Activated naive CD4-positive, alpha-beta T cell treated with anti-CD3 and anti-CD28 coated beads for 36 hours (primary cell): ENCODE data around the gene SRR. TPM values are rescaled to one million over a fixed set of nuclear protein-coding genes. Genes with fewer than 3 reads are reported as not detected.
A peak's percentile ranks its signal among the peaks of the same experiment; 100 is the strongest.

Source experiments
- CTCF ChIA-PET: fragments of 350-600 bp; sonication (Branson Sonifier 250); formaldehyde crosslinking; loops from one replicate; lab custom pipeline; 2021; ENCODE audit warnings: antibody characterized with exemption; lab: Charles Lee
- DNase-seq: peaks from one replicate; pipeline ENCODE4 v3.0.0-alpha.2; 2020
- H3K27ac Mint-ChIP-seq: one replicate; pipeline ENCODE4 v1.8.0; 2021; ENCODE audit warnings: mild to moderate bottlenecking, mixed read lengths
- H3K27me3 Mint-ChIP-seq: one replicate; pipeline ENCODE4 v1.8.0; 2021; ENCODE audit warnings: low read depth, mixed read lengths
- H3K36me3 Mint-ChIP-seq: one replicate; pipeline ENCODE4 v1.8.0; 2021; ENCODE audit warnings: low read depth, mixed read lengths
- H3K4me1 Mint-ChIP-seq: one replicate; pipeline ENCODE4 v1.8.0; 2021; ENCODE audit warnings: low read depth, mixed read lengths
- H3K4me3 Mint-ChIP-seq: one replicate; pipeline ENCODE4 v1.8.0; 2021; ENCODE audit warnings: mild to moderate bottlenecking, moderate library complexity, mixed read lengths
- H3K9me3 Mint-ChIP-seq: one replicate; pipeline ENCODE4 v1.8.0; 2021; ENCODE audit warnings: mixed read lengths
- intact Hi-C: fragments of 100-400 bp; cut with micrococcal nuclease; formaldehyde crosslinking; loops from one replicate; pipeline ENCODE4 v1.15.1; 2023
- total RNA-seq, 2 experiments: library from RNA; stranded (reverse); gene quantifications; one replicate each; pipeline ENCODE4 v1.2.3, GENCODE V29; 2021

The SRR gene
- total RNA-seq, 2 experiments from 2014 or later: 8.9 to 10.2 TPM

DNA sequence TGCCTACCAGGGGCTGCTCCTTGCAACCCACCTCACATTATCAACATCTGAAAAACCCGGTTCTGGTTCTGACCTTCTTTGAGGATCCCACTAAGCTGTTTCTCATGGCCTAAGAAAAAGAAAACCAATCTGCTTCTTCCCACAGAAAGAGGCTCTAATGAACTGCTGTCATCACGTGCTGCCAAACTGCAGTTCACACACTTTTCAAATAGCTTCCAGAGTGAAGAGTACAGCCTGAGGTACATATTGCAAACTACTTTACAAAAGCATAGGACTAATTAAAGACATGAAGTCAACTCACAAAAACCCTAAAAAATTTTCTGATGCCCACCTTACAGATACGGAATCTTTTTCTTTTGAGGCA, 36.9 kb upstream of the SRR start:
- CTCF ChIA-PET: interaction anchor here (0.8 to 5.4 kb wide), 5 partner anchors 8 to 212 kb away, joined by 3 to 38 read pairs (median 11); partner anchors contain the start of gene HIC1
- intact Hi-C loops: loop anchor here (1.0 to 5.0 kb wide), 2 partner anchors 13 to 550 kb away; no protein-coding TSS in a partner anchor
- no peaks in the 10 kb centered on the region for H3K9me3 Mint-ChIP-seq
- H3K4me1 Mint-ChIP-seq: peaks cover 84% of the 10 kb centered on the region
- H3K4me3 Mint-ChIP-seq: peak overlapping the region; percentile 76
- H3K27me3 Mint-ChIP-seq: no peaks in the 10 kb centered on the region
- peaks cover 16% of the 10 kb centered on the region for H3K36me3 Mint-ChIP-seq
- DNase-seq: no peak
- peak overlapping the region; percentile 100 for H3K27ac Mint-ChIP-seq

DNA sequence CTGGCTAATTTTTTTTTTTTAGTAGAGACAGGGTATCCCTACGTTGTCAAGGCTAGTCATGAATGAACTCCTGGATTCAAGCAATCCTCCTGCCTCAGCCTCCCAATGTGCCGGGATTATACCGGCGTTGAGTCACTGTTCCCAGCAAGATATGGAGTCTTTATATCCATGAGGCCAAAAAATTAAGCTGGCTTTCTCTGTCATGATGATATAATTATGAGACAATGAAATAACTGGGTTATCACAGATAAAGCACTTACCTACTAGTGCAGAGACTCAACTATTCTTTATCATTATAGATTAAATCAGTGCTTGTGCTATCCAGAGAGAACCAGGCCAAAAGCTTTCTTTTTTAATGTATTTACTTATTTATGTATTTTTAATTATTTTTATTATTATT, 36.4 kb upstream of the SRR start:
- Mint-ChIP-seq H3K27me3 (no peaks in the 10 kb centered on the region), H3K4me1 (peaks cover 84% of the 10 kb centered on the region), H3K9me3 (no peaks in the 10 kb centered on the region), H3K36me3 (peaks cover 20% of the 10 kb centered on the region), H3K4me3 (peak overlapping the region; percentile 76), H3K27ac (peak overlapping the region; percentile 100)
- intact Hi-C loops: loop anchor here (5.0 kb wide), 1 partner anchor 550 kb away; no protein-coding TSS in a partner anchor
- DNase-seq: no peak
- CTCF ChIA-PET: interaction anchor here (0.6 to 5.4 kb wide), 6 partner anchors 9 to 212 kb away, joined by 3 to 38 read pairs (median 8); partner anchors contain the start of gene HIC1

DNA sequence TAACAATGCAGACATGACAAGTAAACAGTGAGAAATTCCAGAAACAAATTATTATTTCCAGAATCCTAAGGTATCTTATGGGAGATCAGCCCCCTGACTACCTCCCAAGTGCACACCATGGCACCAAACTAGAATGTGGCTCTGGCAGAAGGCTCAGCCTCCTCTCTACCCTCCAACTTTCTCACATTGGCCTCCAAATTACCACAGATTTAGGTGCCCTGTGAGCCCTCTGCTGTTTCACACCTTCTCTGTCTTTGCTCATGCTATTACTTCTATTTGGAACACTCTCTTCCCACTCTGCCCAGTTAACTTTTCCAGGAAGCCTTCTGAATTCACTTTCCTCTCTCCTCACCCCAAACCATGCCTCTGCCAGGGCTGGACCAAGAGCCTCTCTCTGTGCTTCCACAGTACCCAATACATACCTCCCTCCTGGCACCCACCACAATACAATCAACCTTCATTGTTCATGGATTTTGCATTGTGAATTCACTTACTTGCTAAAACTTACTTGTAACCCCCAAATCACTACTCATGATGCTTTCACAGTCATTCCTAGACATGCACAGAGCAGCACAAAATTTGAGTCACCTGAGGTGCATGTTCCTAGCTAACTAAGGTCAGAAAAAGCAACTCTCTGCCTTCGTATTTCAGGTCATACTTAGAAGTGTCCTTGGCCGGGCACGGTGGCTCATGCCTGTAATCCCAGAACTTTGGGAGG, 31.6 kb upstream of the SRR start:
- Mint-ChIP-seq H3K9me3 (no peaks in the 10 kb centered on the region), H3K27me3 (no peaks in the 10 kb centered on the region), H3K27ac (peak overlapping the region; percentile 94), H3K4me1 (peaks cover 68% of the 10 kb centered on the region), H3K4me3 (peak overlapping the region; percentile 32), H3K36me3 (peaks cover 38% of the 10 kb centered on the region)
- DNase-seq: peak; percentile 52
- intact Hi-C loops: loop anchor here (1.0 to 2.0 kb wide), 2 partner anchors 9 to 17 kb away; no protein-coding TSS in a partner anchor
- CTCF ChIA-PET: interaction anchor here (0.7 to 0.8 kb wide), 3 partner anchors 9 to 50 kb away, joined by 3 read pairs; no protein-coding TSS in a partner anchor

DNA sequence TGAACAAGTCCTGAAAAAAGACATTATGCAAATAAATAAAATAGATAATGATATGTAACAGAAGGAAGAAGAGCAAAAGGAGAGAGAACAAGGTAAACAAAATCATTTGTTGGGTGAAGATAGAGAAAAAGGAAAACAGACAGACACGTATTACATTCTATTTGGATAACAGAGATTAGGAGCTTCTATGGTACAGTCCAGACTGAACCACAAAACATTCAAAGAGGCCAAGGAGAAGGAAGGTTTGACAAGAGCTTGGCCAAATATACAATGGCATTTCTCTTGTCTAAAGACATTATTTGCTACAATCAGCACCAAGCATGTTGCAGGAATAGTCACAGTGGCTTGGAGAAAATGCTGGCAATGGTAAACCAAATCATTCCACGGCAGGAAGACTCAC, 29.3 kb upstream of the SRR start:
- H3K9me3 Mint-ChIP-seq: no peaks in the 10 kb centered on the region
- peaks cover 37% of the 10 kb centered on the region for H3K36me3 Mint-ChIP-seq
- peaks cover 64% of the 10 kb centered on the region for H3K4me1 Mint-ChIP-seq
- no peak overlapping the region for H3K4me3 Mint-ChIP-seq
- H3K27ac Mint-ChIP-seq: no peak overlapping the region
- DNase-seq: no peak
- H3K27me3 Mint-ChIP-seq: no peaks in the 10 kb centered on the region
- CTCF ChIA-PET: no interaction called here
- intact Hi-C loops: no loop called here

DNA sequence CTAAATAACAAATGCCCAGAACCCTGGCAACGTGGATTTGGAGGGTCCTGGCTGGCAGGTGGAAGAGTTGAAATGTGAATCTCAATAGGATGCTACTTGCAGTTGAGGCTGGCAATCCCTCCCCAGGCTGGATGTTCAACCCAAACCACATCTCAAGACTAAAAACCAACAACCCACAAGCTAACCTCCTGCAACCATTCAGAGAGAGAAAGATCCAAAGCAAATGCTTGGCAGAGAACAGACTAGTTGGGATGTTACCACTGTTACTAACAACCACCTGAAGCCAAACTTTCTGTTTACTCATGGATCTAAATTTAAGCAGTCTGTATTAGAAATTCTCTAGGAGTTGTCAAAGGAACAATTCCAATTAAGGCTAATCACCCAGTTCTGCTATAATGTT, 28.0 kb upstream of the SRR start:
- CTCF ChIA-PET: interaction anchor here (1.0 to 1.4 kb wide), 2 partner anchors 16 to 22 kb away, joined by 4 to 7 read pairs; no protein-coding TSS in a partner anchor
- Mint-ChIP-seq H3K36me3 (peaks cover 38% of the 10 kb centered on the region), H3K4me1 (peaks cover 57% of the 10 kb centered on the region), H3K27ac (peak overlapping the region; percentile 62), H3K9me3 (no peaks in the 10 kb centered on the region), H3K4me3 (no peak overlapping the region), H3K27me3 (no peaks in the 10 kb centered on the region)
- no peak for DNase-seq
- intact Hi-C loops: no loop called here

DNA sequence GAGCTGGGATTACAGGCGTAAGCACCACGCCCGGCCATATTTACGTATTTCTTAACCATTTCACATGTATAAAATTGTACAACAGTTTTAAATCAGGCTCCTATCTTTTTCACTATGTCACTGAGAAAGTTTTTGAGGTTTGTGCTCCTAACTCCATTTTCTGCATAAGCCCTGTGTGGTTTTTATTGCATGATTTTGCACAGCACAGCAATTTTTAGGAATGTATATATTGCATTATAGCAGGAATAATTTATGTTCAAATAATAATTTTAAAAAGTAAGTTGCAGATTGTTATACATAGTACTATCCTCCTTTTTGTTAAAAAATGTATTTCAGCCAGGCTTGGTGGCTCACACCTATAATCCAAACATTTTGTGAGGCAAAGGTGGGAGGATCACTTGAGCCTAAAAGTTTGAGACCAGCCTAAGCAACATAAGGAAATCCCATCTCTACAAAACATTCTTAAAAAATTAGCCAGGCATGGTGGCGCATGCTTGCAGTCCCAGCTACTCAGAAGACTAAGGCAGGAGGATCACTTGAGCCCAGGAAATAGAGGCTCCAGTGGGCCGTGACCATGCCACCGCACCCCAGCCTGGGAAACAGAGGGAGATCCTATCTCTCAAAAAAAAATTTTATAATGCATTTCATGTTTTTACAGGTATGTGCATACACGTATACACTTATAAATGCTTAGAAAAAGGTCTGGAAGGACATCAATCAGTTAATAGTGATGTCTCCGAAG, 26.1 kb upstream of the SRR start:
- Mint-ChIP-seq H3K27ac (no peak overlapping the region), H3K4me1 (peaks cover 58% of the 10 kb centered on the region), H3K4me3 (no peak overlapping the region), H3K27me3 (no peaks in the 10 kb centered on the region), H3K36me3 (peaks cover 45% of the 10 kb centered on the region), H3K9me3 (no peaks in the 10 kb centered on the region)
- CTCF ChIA-PET: no interaction called here
- no peak for DNase-seq
- intact Hi-C loops: no loop called here

DNA sequence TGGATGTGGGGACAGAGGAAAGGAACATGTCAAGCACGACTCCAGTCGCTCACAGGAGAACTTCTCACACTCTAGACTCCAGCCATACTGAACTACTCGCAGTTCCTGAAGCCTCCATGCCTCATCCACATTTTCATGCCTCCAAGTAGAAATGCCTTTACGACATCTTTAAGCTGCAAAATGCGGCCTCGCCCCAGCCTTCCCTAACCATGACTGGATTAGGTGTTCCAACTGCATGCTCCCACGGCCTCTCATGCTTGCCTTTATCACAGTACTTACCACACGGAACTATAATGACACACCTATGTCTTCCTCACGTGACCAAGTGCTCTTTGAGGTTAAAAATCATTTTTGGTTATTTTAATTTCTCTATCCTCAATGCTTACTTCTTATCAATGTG, 24.0 kb upstream of the SRR start:
- Mint-ChIP-seq H3K4me1 (peaks cover 48% of the 10 kb centered on the region), H3K4me3 (no peak overlapping the region), H3K27me3 (no peaks in the 10 kb centered on the region), H3K9me3 (no peaks in the 10 kb centered on the region), H3K36me3 (peaks cover 39% of the 10 kb centered on the region), H3K27ac (peak overlapping the region; percentile 31)
- intact Hi-C loops: no loop called here
- CTCF ChIA-PET: interaction anchor here (0.6 to 6.3 kb wide), 6 partner anchors 15 to 111 kb away, joined by 3 to 75 read pairs (median 4); no protein-coding TSS in a partner anchor
- no peak for DNase-seq

DNA sequence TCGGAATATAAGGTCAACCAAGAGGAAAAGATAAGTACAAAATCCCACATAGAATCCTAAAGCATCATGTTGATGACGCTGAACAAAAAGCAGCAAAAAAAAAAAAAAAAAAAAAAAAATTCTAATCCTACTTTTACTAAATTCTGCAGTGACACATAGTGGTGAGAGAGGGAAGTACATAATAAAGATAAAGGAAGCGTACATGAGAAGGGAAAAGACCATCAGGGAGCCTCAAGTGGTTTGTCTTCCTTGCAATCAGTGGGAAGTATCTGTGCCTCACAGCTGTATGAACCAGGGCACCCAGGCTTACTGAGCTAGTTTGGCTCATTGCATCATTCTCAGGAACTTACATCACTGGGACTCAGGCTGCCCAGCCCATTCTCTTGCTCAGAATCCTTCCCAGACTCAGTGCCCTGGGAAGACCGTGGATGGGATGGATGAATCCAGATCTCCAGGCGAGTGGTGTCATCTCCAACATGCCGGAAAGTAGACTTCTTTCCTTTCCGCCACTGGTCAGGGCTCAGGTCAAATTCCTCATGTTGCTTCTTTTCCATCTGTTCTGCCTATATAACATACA, 21.4 kb upstream of the SRR start:
- no peak for DNase-seq
- intact Hi-C loops: loop anchor here (1.0 to 2.0 kb wide), 3 partner anchors 31 to 228 kb away; no protein-coding TSS in a partner anchor
- no peaks in the 10 kb centered on the region for H3K27me3 Mint-ChIP-seq
- no peaks in the 10 kb centered on the region for H3K9me3 Mint-ChIP-seq
- no peak overlapping the region for H3K4me3 Mint-ChIP-seq
- H3K4me1 Mint-ChIP-seq: peaks cover 29% of the 10 kb centered on the region
- CTCF ChIA-PET: interaction anchor here (0.6 to 6.3 kb wide), 13 partner anchors 13 to 755 kb away, joined by 3 to 75 read pairs (median 5); partner anchors contain the start of gene HIC1
- H3K36me3 Mint-ChIP-seq: peaks cover 32% of the 10 kb centered on the region
- H3K27ac Mint-ChIP-seq: peak overlapping the region; percentile 38

DNA sequence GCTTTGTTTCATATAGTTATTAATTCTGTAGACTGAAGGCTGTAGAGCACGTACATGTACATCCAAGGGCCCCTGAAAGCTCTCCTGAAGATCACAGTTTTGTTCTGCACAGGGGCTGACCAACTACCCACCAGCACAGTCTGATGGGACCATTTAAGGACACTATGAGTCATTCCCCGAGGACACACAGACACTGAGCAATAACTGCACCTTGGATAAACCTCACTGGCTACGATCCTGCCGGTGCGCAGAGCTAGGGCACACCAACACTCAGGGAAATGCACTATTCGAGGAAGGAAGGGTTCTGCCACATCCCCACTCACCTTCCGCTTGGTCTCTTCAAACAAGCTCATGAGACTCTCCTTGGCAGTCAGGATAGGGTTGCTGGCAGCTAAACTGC, 20.4 kb upstream of the SRR start:
- Mint-ChIP-seq H3K27ac (no peak overlapping the region), H3K4me1 (peaks cover 29% of the 10 kb centered on the region), H3K36me3 (peaks cover 35% of the 10 kb centered on the region), H3K27me3 (no peaks in the 10 kb centered on the region), H3K4me3 (no peak overlapping the region), H3K9me3 (no peaks in the 10 kb centered on the region)
- DNase-seq: no peak
- CTCF ChIA-PET: interaction anchor here (0.6 to 6.3 kb wide), 13 partner anchors 12 to 236 kb away, joined by 3 to 75 read pairs (median 5); partner anchors contain the start of gene HIC1
- intact Hi-C loops: loop anchor here (2.0 kb wide), 1 partner anchor 39 kb away; no protein-coding TSS in a partner anchor

DNA sequence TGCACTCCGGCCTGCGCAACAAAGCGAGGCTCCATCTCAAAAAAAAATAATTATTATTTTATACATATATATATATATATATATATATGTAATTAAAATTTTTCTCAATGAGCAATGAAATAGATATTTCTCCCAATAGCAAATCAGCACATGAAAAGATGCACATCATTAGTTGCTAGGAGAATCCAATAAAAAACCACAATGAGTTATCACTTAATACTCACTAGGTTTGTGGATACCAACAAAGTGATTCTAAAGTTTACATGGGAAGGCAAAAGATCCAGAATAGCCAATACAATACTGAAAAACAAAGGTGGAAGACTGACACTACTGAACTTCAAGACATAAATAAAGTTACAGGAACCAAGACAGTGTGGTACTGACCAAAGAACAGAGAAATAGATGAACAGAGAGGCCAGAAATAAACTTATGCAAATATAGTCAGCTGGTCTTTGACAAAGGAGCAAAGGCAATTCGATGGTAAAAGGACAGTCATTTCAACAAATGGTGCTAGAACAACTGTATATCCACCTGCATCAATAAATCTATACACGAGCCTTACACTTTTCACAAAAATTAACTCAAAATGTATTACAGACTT, 13.8 kb upstream of the SRR start:
- Mint-ChIP-seq H3K4me1 (peaks cover 4% of the 10 kb centered on the region), H3K9me3 (no peaks in the 10 kb centered on the region), H3K4me3 (no peak overlapping the region), H3K36me3 (peaks cover 29% of the 10 kb centered on the region), H3K27ac (no peak overlapping the region), H3K27me3 (no peaks in the 10 kb centered on the region)
- intact Hi-C loops: no loop called here
- CTCF ChIA-PET: interaction anchor here (0.6 kb wide), 1 partner anchor 139 kb away, joined by 4 read pairs; no protein-coding TSS in a partner anchor
- DNase-seq: no peak

DNA sequence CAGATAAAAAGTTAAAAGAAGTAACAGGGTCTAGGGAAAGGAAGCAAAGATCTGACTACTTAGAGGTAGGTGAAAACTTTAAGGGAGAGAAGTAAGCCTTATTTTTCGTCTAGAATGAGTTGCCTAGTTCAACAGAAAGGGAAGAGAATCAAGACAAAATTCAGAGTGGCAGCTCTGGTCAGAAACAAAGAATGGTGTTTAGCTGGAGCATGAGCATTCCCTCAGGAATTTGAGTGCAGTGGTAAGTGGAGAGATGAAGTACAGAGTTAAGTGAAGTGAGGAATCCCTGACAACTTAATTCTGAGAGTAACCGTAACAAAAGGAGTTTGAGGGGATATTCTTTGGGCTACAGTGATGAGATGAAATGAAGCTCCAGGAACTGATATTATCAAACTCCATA, 11.7 kb upstream of the SRR start:
- Mint-ChIP-seq H3K4me3 (no peak overlapping the region), H3K27ac (no peak overlapping the region), H3K36me3 (peaks cover 39% of the 10 kb centered on the region), H3K9me3 (no peaks in the 10 kb centered on the region), H3K27me3 (no peaks in the 10 kb centered on the region), H3K4me1 (peaks cover 21% of the 10 kb centered on the region)
- CTCF ChIA-PET: interaction anchor here (0.6 to 1.0 kb wide), 2 partner anchors 47 to 296 kb away, joined by 4 read pairs; no protein-coding TSS in a partner anchor
- intact Hi-C loops: no loop called here
- no peak for DNase-seq
